H9 (cell line): ENCODE measurements around the gene TMEM272. TPM values are rescaled to one million over a fixed set of nuclear protein-coding genes. Genes with fewer than 3 reads are reported as not detected.

Source experiments
- DNase-seq: peaks from one replicate; pipeline ENCODE4 v3.0.0-alpha.2; 2017
- H2AFZ ChIP-seq: one replicate; pipeline ENCODE4 v1.6.1; 2013; ENCODE audit warnings: mild to moderate bottlenecking, low read length, control low read depth, moderate library complexity
- H2AK5ac ChIP-seq: 2 replicates; pipeline ENCODE4 v1.6.1; 2013; ENCODE audit warnings: low read length, control low read depth, mixed read lengths; ENCODE audit not compliant: insufficient read length
- H2BK120ac ChIP-seq: one replicate; pipeline ENCODE4 v1.6.1; 2013; ENCODE audit warnings: low read depth, mild to moderate bottlenecking, low read length, control low read depth, inconsistent platforms; ENCODE audit not compliant: poor library complexity, severe bottlenecking
- H2BK12ac ChIP-seq: 2 replicates; pipeline ENCODE4 v1.6.1; 2013; ENCODE audit warnings: low read length, control low read depth, mixed read lengths, low read depth; ENCODE audit not compliant: insufficient read length
- H2BK15ac ChIP-seq: 2 replicates; pipeline ENCODE4 v1.6.1; 2013; ENCODE audit warnings: low read depth, low read length, control low read depth
- H2BK20ac ChIP-seq: one replicate; pipeline ENCODE4 v1.6.1; 2013; ENCODE audit warnings: low read depth, mild to moderate bottlenecking, low read length, control low read depth, inconsistent platforms; ENCODE audit not compliant: poor library complexity, severe bottlenecking
- H2BK5ac ChIP-seq: 2 replicates; pipeline ENCODE4 v1.6.1; 2013; ENCODE audit warnings: low read length, control low read depth, mixed read lengths; ENCODE audit not compliant: insufficient read length
- H3K14ac ChIP-seq: 2 replicates; pipeline ENCODE4 v1.6.1; 2013; ENCODE audit warnings: low read length, control low read depth; ENCODE audit not compliant: insufficient read depth
- H3K18ac ChIP-seq: 2 replicates; pipeline ENCODE4 v1.6.1; 2013; ENCODE audit warnings: low read depth, mild to moderate bottlenecking, mixed read lengths, low read length, control low read depth; ENCODE audit not compliant: insufficient read length
- H3K23ac ChIP-seq: 2 replicates; pipeline ENCODE4 v1.6.1; 2013; ENCODE audit warnings: low read length, control low read depth, mixed read lengths, low read depth; ENCODE audit not compliant: insufficient read length
- H3K23me2 ChIP-seq: 2 replicates; pipeline ENCODE4 v1.6.1; 2013; ENCODE audit warnings: low read depth, mild to moderate bottlenecking, mixed read lengths, low read length, control low read depth; ENCODE audit not compliant: insufficient read length, poor library complexity, severe bottlenecking
- H3K27ac ChIP-seq: 2 replicates; pipeline ENCODE4 v1.5.1; 2013; ENCODE audit warnings: low read length, control low read depth, mixed read lengths, low read depth; ENCODE audit not compliant: insufficient read length
- H3K27me3 ChIP-seq: 2 replicates; pipeline ENCODE4 v1.6.1; 2013; ENCODE audit warnings: low read length, control low read depth, inconsistent platforms; ENCODE audit not compliant: insufficient read depth
- H3K4ac ChIP-seq: 2 replicates; pipeline ENCODE4 v1.6.1; 2013; ENCODE audit warnings: low read depth, mild to moderate bottlenecking, control low read depth, inconsistent platforms, low read length, moderate library complexity
- H3K4me1 ChIP-seq: 2 replicates; pipeline ENCODE4 v1.6.1; 2013; ENCODE audit warnings: low read length, control low read depth, inconsistent platforms; ENCODE audit not compliant: insufficient read depth
- H3K4me2 ChIP-seq: 2 replicates; pipeline ENCODE4 v1.6.1; 2013; ENCODE audit warnings: low read length, control low read depth, mixed read lengths; ENCODE audit not compliant: insufficient read length, insufficient read depth
- H3K56ac ChIP-seq: 2 replicates; pipeline ENCODE4 v1.6.1; 2013; ENCODE audit warnings: low read depth, mild to moderate bottlenecking, mixed read lengths, low read length, control low read depth; ENCODE audit not compliant: insufficient read length
- H3K79me1 ChIP-seq: 2 replicates; pipeline ENCODE4 v1.6.1; 2013; ENCODE audit warnings: low read depth, mild to moderate bottlenecking, moderate library complexity, low read length, control low read depth, inconsistent platforms; ENCODE audit not compliant: insufficient read depth, poor library complexity, severe bottlenecking
- H3K79me2 ChIP-seq: 2 replicates; pipeline ENCODE4 v1.6.1; 2013; ENCODE audit warnings: low read length, control low read depth, inconsistent platforms; ENCODE audit not compliant: insufficient read depth
- H3K9ac ChIP-seq: 2 replicates; pipeline ENCODE4 v1.6.1; 2013; ENCODE audit warnings: low read length, control low read depth, mixed read lengths; ENCODE audit not compliant: insufficient read length; ENCODE audit errors: extremely low read depth
- H3K9me3 ChIP-seq: one replicate; pipeline ENCODE4 v1.6.1; 2013; ENCODE audit warnings: low read depth, low read length, inconsistent platforms; ENCODE audit not compliant: control insufficient read depth
- H3T11ph ChIP-seq: one replicate; pipeline ENCODE4 v1.6.1; 2013; ENCODE audit warnings: mild to moderate bottlenecking, low read length, control low read depth, inconsistent platforms
- H4K20me1 ChIP-seq: one replicate; pipeline ENCODE4 v1.6.1; 2013; ENCODE audit not compliant: control insufficient read depth, insufficient read length, insufficient read depth
- H4K5ac ChIP-seq: 2 replicates; pipeline ENCODE4 v1.6.1; 2013; ENCODE audit warnings: low read depth, mild to moderate bottlenecking, mixed read lengths, low read length, control low read depth; ENCODE audit not compliant: insufficient read length
- H4K8ac ChIP-seq: replicated peaks from 2 replicates; pipeline ENCODE4 v1.6.1; 2013; ENCODE audit warnings: low read length, control low read depth, mixed read lengths, low read depth; ENCODE audit not compliant: insufficient read length
- H4K91ac ChIP-seq: 2 replicates; pipeline ENCODE4 v1.6.1; 2013; ENCODE audit warnings: low read depth, mild to moderate bottlenecking, moderate library complexity, mixed read lengths, low read length, control low read depth; ENCODE audit not compliant: insufficient read length
- H3K27ac Mint-ChIP-seq, 3 experiments: 2 replicates in 2 of 3; 3 replicates in 1 of 3; pipeline ENCODE4 v1.8.0; 2020 to 2021; ENCODE audit warnings: mixed read lengths in 3 of 3, mild to moderate bottlenecking in 1 of 3, moderate library complexity in 1 of 3
- H3K27me3 Mint-ChIP-seq: 2 replicates; pipeline ENCODE4 v1.8.0; 2021; ENCODE audit warnings: low read depth, mild to moderate bottlenecking, moderate library complexity, mixed read lengths
- H3K36me3 Mint-ChIP-seq, 3 experiments: 2 replicates in 2 of 3; 3 replicates in 1 of 3; pipeline ENCODE4 v1.8.0; 2020 to 2021; ENCODE audit warnings: low read depth in 3 of 3, mixed read lengths in 3 of 3; ENCODE audit not compliant: insufficient read depth in 1 of 3
- H3K4me1 Mint-ChIP-seq, 2 experiments: 2 replicates each; pipeline ENCODE4 v1.8.0; 2020; ENCODE audit warnings: mixed read lengths in 2 of 2
- H3K4me3 Mint-ChIP-seq, 2 experiments: 2 replicates in 1 of 2; 3 replicates in 1 of 2; pipeline ENCODE4 v1.8.0; 2020 to 2021; ENCODE audit warnings: mild to moderate bottlenecking in 2 of 2, mixed read lengths in 2 of 2, moderate library complexity in 1 of 2
- H3K9me3 Mint-ChIP-seq, 2 experiments: 2 replicates in 1 of 2; 3 replicates in 1 of 2; pipeline ENCODE4 v1.8.0; 2020; ENCODE audit warnings: mild to moderate bottlenecking in 2 of 2, mixed read lengths in 2 of 2, moderate library complexity in 1 of 2
- CTCF ChIP-seq: fragments of 200-600 bp; sonication (generic); conservative IDR thresholded peaks from 3 replicates; pipeline ENCODE4 v1.8.0; 2021; ENCODE audit warnings: antibody characterized with exemption, mild to moderate bottlenecking
- WGBS: extraction: QIAGEN DNeasy Blood & Tissue Kit; methylation state at CpG from one replicate; pipeline ENCODE4 v1.1.7; 2013; ENCODE audit warnings: missing lambda C conversion rate, low lambda C conversion rate, mixed read lengths; ENCODE audit not compliant: insufficient read length; ENCODE audit errors: extremely low coverage; 5-methylcytosine and 5-hydroxymethylcytosine counted together
- total RNA-seq: library from RNA; stranded (reverse); gene quantifications from 2 replicates; pipeline ENCODE4 v1.2.1, GENCODE V29; 2021

TMEM272 gene
- total RNA-seq, 1 experiment from 2014 or later, result not detected

- WGBS, result no CpG with 5 or more reads among the region's 10 CpGs
- Histone ChIP-seq H3K4ac (no peak overlapping the region), H3K79me1 (no peaks in the 10 kb centered on the region), H3K4me1 (no peaks in the 10 kb centered on the region), H3K23ac (no peak overlapping the region), H3T11ph (no peak overlapping the region), H2AK5ac (no peak overlapping the region), H4K20me1 (no peaks in the 10 kb centered on the region), H2BK5ac (no peak overlapping the region), H4K8ac (no peak overlapping the region), H3K27ac (no peak overlapping the region), H2BK12ac (no peak overlapping the region), H2AFZ (no peak overlapping the region), H4K5ac (no peak overlapping the region), H3K79me2 (no peaks in the 10 kb centered on the region), H3K18ac (no peak overlapping the region), H3K9ac (no peak overlapping the region), H4K91ac (no peak overlapping the region), H3K27me3 (no peaks in the 10 kb centered on the region), H3K23me2 (no peaks in the 10 kb centered on the region), H3K4me2 (no peak overlapping the region), H2BK15ac (no peak overlapping the region), H3K56ac (no peak overlapping the region), H3K9me3 (no peaks in the 10 kb centered on the region), H2BK20ac (no peak overlapping the region), H2BK120ac (no peak overlapping the region), H3K14ac (no peak overlapping the region)
- Mint-ChIP-seq H3K36me3 (no peaks in the 10 kb centered on the region), H3K27me3 (no peaks in the 10 kb centered on the region; the same call in none of the 2 replicates), H3K9me3 (no peaks in the 10 kb centered on the region; a peak in 1 of 5 replicates), H3K4me1 (peaks cover 6 to 7% of the 10 kb centered on the region in 2 experiments; a peak in 2 of 4 replicates), H3K4me3 (no peak overlapping the region), H3K27ac (peak overlapping the region in 1 of 3 experiments; percentile 3; a peak in 1 of 7 replicates)
- no peak for TF ChIP-seq CTCF
- peak; percentile 17 for DNase-seq
Measured at GRCh38 chr13:51839711-51840540, 5.1 kb downstream of the TMEM272 start.
